Kidney (tissue), 14 donors: ENCODE measurements around the gene ZNF341. TPM values are rescaled to one million over a fixed set of nuclear protein-coding genes. Genes with fewer than 3 reads are reported as not detected.

Experiments used
- DNase-seq, 5 donors: peaks; one replicate each; pipeline ENCODE4 v3.0.0-alpha.2; 2013 to 2020
- FAIRE-seq: peaks from 2 replicates; lab custom pipeline; 2012; peaks lifted over from hg19 to GRCh38; lab: Jason Lieb, UNC
- H3K27ac ChIP-seq, 2 donors: one replicate each; pipeline ENCODE4 v1.7.0; 2013; ENCODE audit warnings: low read depth in 2 of 2, low read length in 2 of 2, inconsistent platforms in 1 of 2
- H3K27me3 ChIP-seq: one replicate; pipeline ENCODE4 v1.7.1; 2013; ENCODE audit warnings: low read length, inconsistent platforms; ENCODE audit not compliant: control insufficient read depth, insufficient read depth
- H3K36me3 ChIP-seq, 3 donors: one replicate each; pipeline versions ENCODE4 v1.7.0 to v1.7.1; 2013; ENCODE audit warnings: low read length in 3 of 3, control low read depth in 1 of 3, inconsistent platforms in 1 of 3; ENCODE audit not compliant: insufficient read depth in 3 of 3, control insufficient read depth in 2 of 3
- H3K4me1 ChIP-seq, 3 donors: one replicate each; pipeline versions ENCODE4 v1.7.0 to v1.7.1; 2013; ENCODE audit warnings: low read length in 3 of 3, inconsistent platforms in 1 of 3, low read depth in 1 of 3; ENCODE audit not compliant: control insufficient read depth in 2 of 3, insufficient read depth in 2 of 3
- H3K4me3 ChIP-seq, 3 donors: one replicate each; pipeline versions ENCODE4 v1.7.0 to v1.8.1; 2013; ENCODE audit warnings: low read length in 3 of 3, control low read depth in 1 of 3, inconsistent platforms in 1 of 3
- H3K9ac ChIP-seq, 3 donors: one replicate each; pipeline versions ENCODE4 v1.7.0 to v1.7.1; 2013; ENCODE audit warnings: low read length in 3 of 3, control low read depth in 1 of 3, inconsistent platforms in 1 of 3
- H3K9me3 ChIP-seq, 3 donors: one replicate each; pipeline versions ENCODE4 v1.7.0 to v1.7.1; 2013; ENCODE audit warnings: low read length in 3 of 3, control low read depth in 1 of 3, inconsistent platforms in 1 of 3; ENCODE audit not compliant: control insufficient read depth in 2 of 3, insufficient read depth in 1 of 3
- CTCF ChIP-seq: IDR thresholded peaks from 3 replicates; pipeline ENCODE4 v1.5.1; 2012; ENCODE audit warnings: mild to moderate bottlenecking, moderate library complexity, borderline replicate concordance; ENCODE audit not compliant: insufficient read depth; ENCODE audit errors: extremely low read depth
- intact Hi-C: fragments of 100-400 bp; cut with DNase I; formaldehyde crosslinking; loops from one replicate; pipeline ENCODE4 v1.11.1; 2022
- polyA plus RNA-seq: library from polyadenylated mRNA; stranded (reverse); fragments of 350-450 nt; fragmentation: Illumina TruSeq; extraction: RNeasy Lipid Tissue Mini Kit (QIAGEN cat#74804); gene quantifications from one replicate; pipeline ENCODE4 v1.2.3, GENCODE V29; 2014; ENCODE audit warnings: low read depth, low replicate concordance; ENCODE audit not compliant: insufficient read depth
- total RNA-seq: library from RNA; stranded (reverse); fragmentation: NEBNext Ultra II Directional; extraction: Animal tissue kit (Norgen Biotek cat#: 25700); gene quantifications from one replicate; pipeline ENCODE4 v1.2.1, GENCODE V29; 2021
- donor health status: control.
- donor health status: control.
- donor health status: control.
- donor health status: control.
- donor health status: control.
- donor health status: DM: yes; HTN: yes; CAD: no.
- donor health status: Normal renal cell carcinoma (clear cell type).

ZNF341 gene
- total and polyA plus RNA-seq, 2 donors from 2014 or later: 1.5 to 2.6 TPM

GRCh38 chr20:33686100-33686983, 45.5 kb upstream of the ZNF341 start, which contains the start of gene E2F1:
Gene E2F1 (minus strand): TSS chr20:33686385. CDS start chr20:33686264, 121 bp downstream.
- TF ChIP-seq CTCF: peak; percentile 42
- FAIRE-seq: no peak
- peak; percentile 96 to 98 (median 97) for DNase-seq
- Histone ChIP-seq H3K36me3 (no peaks in the 10 kb centered on the region), H3K27me3 (no peaks in the 10 kb centered on the region), H3K9me3 (no peaks in the 10 kb centered on the region), H3K4me1 (peaks cover 0 to 6% (median 0%) of the 10 kb centered on the region in 3 donors), H3K27ac (peak within 1 kb of the TSS in 1 of 2 donors; percentile 64), H3K9ac (peak within 1 kb of the TSS in 1 of 3 donors; percentile 51), H3K4me3 (peak within 1 kb of the TSS; percentile 47 to 79 (median 64))
- intact Hi-C loops: no loop called here

DNA sequence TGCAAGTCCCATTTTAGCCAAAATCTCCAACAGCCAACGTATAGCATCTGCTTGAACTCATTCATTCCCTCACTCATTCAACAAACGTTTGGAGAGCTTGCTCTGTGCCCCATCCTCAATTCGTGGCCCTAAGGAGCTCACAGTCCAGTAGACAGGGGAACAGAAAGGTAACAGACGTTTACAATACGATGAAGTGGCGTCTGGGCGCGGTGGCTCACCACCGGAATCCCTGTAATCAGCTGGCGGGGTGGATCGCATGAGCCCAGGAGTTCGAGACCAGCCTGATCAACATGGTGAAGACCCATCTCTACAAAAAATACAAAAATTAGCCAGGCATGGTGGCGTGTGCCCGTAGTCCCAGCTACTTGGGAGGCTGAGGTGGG, 44.8 kb upstream of the ZNF341 start:
- TF ChIP-seq CTCF: no peak
- intact Hi-C loops: no loop called here
- Histone ChIP-seq H3K4me3 (peak overlapping the region; percentile 47 to 79 (median 64)), H3K4me1 (peaks cover 0 to 6% (median 0%) of the 10 kb centered on the region in 3 donors), H3K9me3 (no peaks in the 10 kb centered on the region), H3K27ac (peak overlapping the region in 1 of 2 donors; percentile 64), H3K27me3 (no peaks in the 10 kb centered on the region), H3K36me3 (no peaks in the 10 kb centered on the region), H3K9ac (no peak overlapping the region)
- DNase-seq (no peak), FAIRE-seq (no peak)

GRCh38 chr20:33687370-33687915, 44.4 kb upstream of the ZNF341 start:
- no peaks in the 10 kb centered on the region for H3K27me3 ChIP-seq
- peaks cover 0 to 6% (median 0%) of the 10 kb centered on the region in 3 donors for H3K4me1 ChIP-seq
- no peak for FAIRE-seq
- no peak overlapping the region for H3K4me3 ChIP-seq
- H3K9me3 ChIP-seq: no peaks in the 10 kb centered on the region
- no peaks in the 10 kb centered on the region for H3K36me3 ChIP-seq
- no peak for TF ChIP-seq CTCF
- H3K27ac ChIP-seq: no peak overlapping the region
- H3K9ac ChIP-seq: no peak overlapping the region
- intact Hi-C loops: no loop called here
- DNase-seq: no peak
